Transverse colon (tissue), 4 donors: ENCODE measurements around the gene CEMIP2. TPM values are rescaled to one million over a fixed set of nuclear protein-coding genes. Genes with fewer than 3 reads are reported as not detected.

Source experiments
- DNase-seq: peaks from one replicate; pipeline ENCODE4 v3.0.0-alpha.2; 2019
- H3K27ac ChIP-seq, 4 donors: fragments of 200-600 bp; sonication (generic); 2 replicates each; pipeline ENCODE4 v1.5.1; 2016 to 2018; ENCODE audit warnings: inconsistent platforms in 4 of 4
- H3K27me3 ChIP-seq: fragments of 200-600 bp; sonication (generic); 2 replicates; pipeline ENCODE4 v1.5.1; 2017; ENCODE audit warnings: inconsistent platforms
- H3K36me3 ChIP-seq, 4 donors: fragments of 200-600 bp; sonication (generic); 2 replicates each; pipeline ENCODE4 v1.5.1; 2017 to 2019; ENCODE audit warnings: inconsistent platforms in 4 of 4
- H3K4me1 ChIP-seq, 4 donors: fragments of 200-600 bp; sonication (generic); 2 replicates each; pipeline ENCODE4 v1.5.1; 2017 to 2020; ENCODE audit warnings: inconsistent platforms in 4 of 4
- H3K4me3 ChIP-seq, 4 donors: fragments of 200-600 bp; sonication (generic); 1 replicate in 1 of 4; 2 replicates in 3 of 4; pipeline versions ENCODE4 v1.5.1 to v1.6.1; 2017 to 2019; ENCODE audit warnings: inconsistent platforms in 4 of 4
- H3K9me3 ChIP-seq, 2 donors: fragments of 200-600 bp; sonication (generic); 2 replicates each; pipeline ENCODE4 v1.5.1; 2017 to 2019; ENCODE audit warnings: inconsistent platforms in 2 of 2
- EP300 ChIP-seq: sonication (generic); formaldehyde crosslinking; IDR thresholded peaks from one replicate; pipeline ENCODE4 v1.6.1; 2017; ENCODE audit warnings: antibody characterized with exemption, low read depth
- POLR2A ChIP-seq: fragments of 450-650 bp; IDR thresholded peaks from one replicate; pipeline ENCODE4 v1.6.1; 2016; ENCODE audit warnings: antibody characterized with exemption, mild to moderate bottlenecking, moderate library complexity
- POLR2AphosphoS5 ChIP-seq, 3 donors: sonication (generic); formaldehyde crosslinking; IDR thresholded peaks; one replicate each; pipeline ENCODE4 v1.6.1; 2016; ENCODE audit warnings: antibody characterized with exemption in 3 of 3
- WGBS, 2 donors: methylation state at CpG; one replicate each; pipeline ENCODE4 v1.1.5; 2018; ENCODE audit warnings: low coverage in 1 of 2; 5-methylcytosine and 5-hydroxymethylcytosine counted together
- in situ Hi-C, 4 donors: fragments of 200-750 bp; cut with MboI; loops; one replicate each; pipeline versions ENCODE4 v1.15.0 to v1.15.1; 2017; ENCODE audit warnings: low sequenced_read_pairs in 3 of 4, low pct_ligation_motif_present in 1 of 4, low pct_unique_long_range_greater_than_20kb in 1 of 4
- intact Hi-C: fragments of 100-400 bp; cut with DNase I; formaldehyde crosslinking; loops from one replicate; pipeline ENCODE4 v1.15.1; 2023; ENCODE audit warnings: low total_unique reads
- total RNA-seq, 4 donors: library from RNA; depleted of rRNA; stranded (reverse); fragments of >200 nt; gene quantifications; one replicate each; pipeline ENCODE4 v1.1.0, GENCODE V29; 2016
- TF ChIP-seq, protein P1 (sequence below), 5 experiments: fragments of 200-600 bp in 3 of 5; fragments of 450-650 bp in 2 of 5; sonication (generic) in 3 of 5; IDR thresholded peaks; 1 replicate in 2 of 5; 2 replicates in 3 of 5; pipeline ENCODE4 v1.5.1; 2016 to 2017; ENCODE audit warnings: antibody characterized with exemption in 5 of 5, inconsistent platforms in 3 of 5, mild to moderate bottlenecking in 2 of 5, moderate library complexity in 1 of 5

The CEMIP2 gene
- total RNA-seq, 4 donors from 2014 or later = 56.3 to 352 (median 236) TPM

DNA sequence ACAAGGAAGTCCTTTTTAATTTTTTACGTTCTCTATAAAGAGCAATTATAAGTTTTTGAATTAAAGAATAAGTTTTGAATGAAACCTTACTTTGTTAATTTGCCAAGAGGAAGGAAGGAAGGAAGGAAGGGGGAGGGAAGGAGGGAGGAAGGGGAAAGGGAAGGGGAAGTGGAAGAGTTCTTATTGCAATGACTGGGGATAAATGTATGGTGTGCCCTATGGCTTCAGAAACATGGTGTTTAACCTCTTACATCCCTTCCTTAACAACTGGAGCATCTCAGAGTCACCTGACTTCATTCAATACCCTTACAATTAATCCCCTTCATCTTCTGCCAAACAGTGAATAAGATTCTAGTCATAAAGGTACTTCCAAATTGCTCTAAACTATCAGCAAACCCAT, 16.0 kb downstream of the CEMIP2 start:
- TF ChIP-seq, protein P1, sequence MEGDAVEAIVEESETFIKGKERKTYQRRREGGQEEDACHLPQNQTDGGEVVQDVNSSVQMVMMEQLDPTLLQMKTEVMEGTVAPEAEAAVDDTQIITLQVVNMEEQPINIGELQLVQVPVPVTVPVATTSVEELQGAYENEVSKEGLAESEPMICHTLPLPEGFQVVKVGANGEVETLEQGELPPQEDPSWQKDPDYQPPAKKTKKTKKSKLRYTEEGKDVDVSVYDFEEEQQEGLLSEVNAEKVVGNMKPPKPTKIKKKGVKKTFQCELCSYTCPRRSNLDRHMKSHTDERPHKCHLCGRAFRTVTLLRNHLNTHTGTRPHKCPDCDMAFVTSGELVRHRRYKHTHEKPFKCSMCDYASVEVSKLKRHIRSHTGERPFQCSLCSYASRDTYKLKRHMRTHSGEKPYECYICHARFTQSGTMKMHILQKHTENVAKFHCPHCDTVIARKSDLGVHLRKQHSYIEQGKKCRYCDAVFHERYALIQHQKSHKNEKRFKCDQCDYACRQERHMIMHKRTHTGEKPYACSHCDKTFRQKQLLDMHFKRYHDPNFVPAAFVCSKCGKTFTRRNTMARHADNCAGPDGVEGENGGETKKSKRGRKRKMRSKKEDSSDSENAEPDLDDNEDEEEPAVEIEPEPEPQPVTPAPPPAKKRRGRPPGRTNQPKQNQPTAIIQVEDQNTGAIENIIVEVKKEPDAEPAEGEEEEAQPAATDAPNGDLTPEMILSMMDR (IDR thresholded peaks at IDR 0.05) = no peak
- TF ChIP-seq POLR2A (no peak), POLR2AphosphoS5 (IDR thresholded peaks at IDR 0.05) (no peak)
- no peak for DNase-seq
- H3K27me3 ChIP-seq = no peaks in the 10 kb centered on the region
- in situ Hi-C loops = loop anchor here in 1 of 4 donors (25.0 kb wide), 1 partner anchor 140 kb away; no protein-coding TSS in a partner anchor
- 27 to 52% methylated on average over 1 of the region's 1 CpG for WGBS, 2 donors
- H3K36me3 ChIP-seq = peaks cover 0 to 16% (median 8%) of the 10 kb centered on the region in 4 donors
- intact Hi-C loops = no loop called here
- no peak overlapping the region for H3K4me3 ChIP-seq
- no peak overlapping the region for H3K27ac ChIP-seq
- H3K9me3 ChIP-seq = no peaks in the 10 kb centered on the region
- H3K4me1 ChIP-seq = peaks cover 0 to 15% (median 0%) of the 10 kb centered on the region in 4 donors

DNA sequence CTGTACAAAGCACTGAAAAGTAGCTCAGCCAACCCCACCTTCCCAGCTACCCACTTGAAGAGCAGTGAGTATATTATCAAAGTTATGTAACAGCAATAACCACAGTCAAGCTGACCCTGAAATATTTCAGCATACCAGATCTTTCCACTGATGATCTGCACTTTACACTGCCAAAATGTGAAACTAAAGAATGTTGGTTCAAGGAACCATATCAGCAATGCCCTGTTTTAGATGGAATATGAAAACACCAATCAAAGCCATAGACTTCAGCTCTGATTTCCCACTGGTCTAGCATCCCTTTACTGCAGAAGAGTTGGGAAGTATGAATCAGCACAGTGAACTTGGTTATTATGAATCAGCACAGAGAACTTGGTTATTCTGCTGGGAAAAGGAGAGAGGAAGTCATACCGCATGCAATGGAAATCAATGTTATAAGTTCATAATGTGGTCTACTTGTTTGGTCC, 20.0 kb downstream of the CEMIP2 start:
- H3K36me3 ChIP-seq = peaks cover 0 to 29% (median 8%) of the 10 kb centered on the region in 4 donors
- in situ Hi-C loops = loop anchor here in 1 of 4 donors (10.0 kb wide), 1 partner anchor 64 kb away; no protein-coding TSS in a partner anchor

DNA sequence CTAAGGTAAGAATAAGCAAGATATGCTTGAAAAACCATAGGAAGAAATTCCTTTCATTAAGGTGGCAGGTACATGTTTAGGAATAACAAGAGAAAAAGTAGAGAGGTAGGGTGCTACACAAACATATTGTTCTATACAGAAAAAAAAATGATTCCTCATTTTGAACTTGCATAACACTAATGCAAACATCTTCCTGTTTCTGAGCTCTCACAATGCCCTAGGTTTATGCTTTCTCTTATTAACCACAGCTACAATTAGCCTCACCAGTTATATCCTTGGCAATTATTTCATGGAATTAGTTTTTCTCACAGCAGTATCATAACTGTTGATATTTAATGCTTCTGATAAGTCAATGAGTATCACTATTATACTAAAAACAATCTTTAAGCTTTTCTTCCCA, 20.7 kb downstream of the CEMIP2 start:
- DNase-seq = no peak
- Histone ChIP-seq H3K36me3 (peaks cover 0 to 29% (median 8%) of the 10 kb centered on the region in 4 donors), H3K27ac (no peak overlapping the region), H3K4me1 (peaks cover 0 to 30% (median 13%) of the 10 kb centered on the region in 4 donors), H3K9me3 (no peaks in the 10 kb centered on the region), H3K4me3 (no peak overlapping the region), H3K27me3 (no peaks in the 10 kb centered on the region)
- intact Hi-C loops = no loop called here
- in situ Hi-C loops = loop anchor here in 1 of 4 donors (10.0 kb wide), 1 partner anchor 63 kb away; no protein-coding TSS in a partner anchor
- no peak for TF ChIP-seq POLR2AphosphoS5 (IDR thresholded peaks at IDR 0.05)
- TF ChIP-seq, protein P1 (IDR thresholded peaks at IDR 0.05) = no peak
- TF ChIP-seq POLR2A = no peak
- no peak for TF ChIP-seq EP300

More for the DNA sequence above, 20.0 kb downstream of the CEMIP2 start:
- no peak overlapping the region for H3K4me3 ChIP-seq
- peaks cover 0 to 23% (median 6%) of the 10 kb centered on the region in 4 donors for H3K4me1 ChIP-seq
- WGBS, 2 donors = 76 to 80% methylated on average over 1 of the region's 1 CpG
- H3K9me3 ChIP-seq = no peaks in the 10 kb centered on the region
- DNase-seq = no peak
- H3K27ac ChIP-seq = no peak overlapping the region
- TF ChIP-seq POLR2AphosphoS5 (IDR thresholded peaks at IDR 0.05) = no peak
- intact Hi-C loops = no loop called here
- no peaks in the 10 kb centered on the region for H3K27me3 ChIP-seq

DNA sequence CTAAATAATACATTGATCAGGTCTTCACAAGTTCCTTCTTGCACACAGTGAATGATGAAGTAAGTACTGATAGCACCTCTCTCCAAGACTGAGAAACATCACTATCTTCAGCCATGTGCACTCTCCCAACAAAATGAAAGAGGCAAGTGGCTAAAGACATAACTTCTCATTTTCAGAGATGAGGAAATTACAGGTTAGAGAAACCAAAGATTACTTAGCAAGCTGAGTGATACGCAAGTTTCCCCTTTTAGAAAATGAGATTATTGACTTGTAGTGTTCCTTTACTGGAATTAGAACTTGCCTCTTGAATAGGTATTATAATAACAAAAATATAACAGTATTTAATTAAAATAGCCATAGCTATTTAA, 21.6 kb downstream of the CEMIP2 start:
- no peaks in the 10 kb centered on the region for H3K27me3 ChIP-seq
- H3K36me3 ChIP-seq = peaks cover 0 to 29% (median 8%) of the 10 kb centered on the region in 4 donors
- H3K9me3 ChIP-seq = no peaks in the 10 kb centered on the region
- in situ Hi-C loops (loop anchor here in 1 of 4 donors (10.0 kb wide), 1 partner anchor 62 kb away; no protein-coding TSS in a partner anchor), intact Hi-C loops (no loop called here)
- H3K4me1 ChIP-seq = peaks cover 3 to 36% (median 18%) of the 10 kb centered on the region in 4 donors
- TF ChIP-seq, protein P1 (IDR thresholded peaks at IDR 0.05) = no peak
- TF ChIP-seq EP300 = no peak
- no peak for TF ChIP-seq POLR2AphosphoS5 (IDR thresholded peaks at IDR 0.05)
- TF ChIP-seq POLR2A = no peak
- H3K27ac ChIP-seq = no peak overlapping the region
- 75 to 90% methylated on average over 1 of the region's 1 CpG for WGBS, 2 donors
- no peak overlapping the region for H3K4me3 ChIP-seq
- no peak for DNase-seq
